ENCODE measurements around the gene SULT1A2. TPM values are rescaled to one million over a fixed set of nuclear protein-coding genes. Genes with fewer than 3 reads are reported as not detected.
"Not testable (repeated sequence)": the region's sequence is repeated elsewhere in the genome, so short reads cannot be mapped to it uniquely, and the experiment has no call there.

Gene SULT1A2
- total and polyA plus RNA-seq, 9 donors, result 0.13 to 1.6 (median 0.78) TPM

DNA sequence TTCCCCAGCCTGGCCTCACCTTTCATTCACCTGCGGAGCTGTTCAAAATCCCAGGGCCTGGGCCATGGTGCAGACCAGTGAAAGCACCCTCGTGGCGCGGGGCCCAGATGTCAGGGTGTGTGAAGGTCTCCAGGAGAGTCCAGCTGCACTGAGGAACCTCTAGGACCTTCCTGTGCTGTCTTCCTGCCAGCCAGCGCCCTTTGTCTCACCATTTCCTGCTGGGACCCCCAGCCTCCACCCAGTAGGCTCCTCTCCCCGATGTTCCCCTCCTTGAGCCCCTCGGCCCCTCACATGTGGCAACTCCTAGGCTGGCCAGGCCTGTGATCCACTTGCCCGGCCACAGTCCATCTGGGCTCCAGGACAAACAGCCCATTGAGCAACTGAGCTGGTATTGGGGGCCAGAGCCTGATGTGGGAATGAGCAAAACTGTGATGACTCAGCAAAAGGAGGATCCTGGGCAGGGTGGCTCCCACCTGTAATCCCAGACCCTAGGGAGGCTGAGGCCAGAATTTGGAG is 677 bp downstream of the SULT1A2 start:
- Histone ChIP-seq H3K36me3 (no peaks in the 10 kb centered on the region), H3K27ac (no peak overlapping the region), H3K4me1 (ENCODE audit: insufficient read depth) (peaks cover 4% of the 10 kb centered on the region), H3K27me3 (no peaks in the 10 kb centered on the region), H3K9me3 (no peaks in the 10 kb centered on the region), H3K4me3 (no peak overlapping the region)
- WGBS, 3 donors, result 82 to 84% (median 83%) methylated on average over 8 of the region's 8 CpGs
- DNase-seq, result no peak
- TF ChIP-seq, protein P1, sequence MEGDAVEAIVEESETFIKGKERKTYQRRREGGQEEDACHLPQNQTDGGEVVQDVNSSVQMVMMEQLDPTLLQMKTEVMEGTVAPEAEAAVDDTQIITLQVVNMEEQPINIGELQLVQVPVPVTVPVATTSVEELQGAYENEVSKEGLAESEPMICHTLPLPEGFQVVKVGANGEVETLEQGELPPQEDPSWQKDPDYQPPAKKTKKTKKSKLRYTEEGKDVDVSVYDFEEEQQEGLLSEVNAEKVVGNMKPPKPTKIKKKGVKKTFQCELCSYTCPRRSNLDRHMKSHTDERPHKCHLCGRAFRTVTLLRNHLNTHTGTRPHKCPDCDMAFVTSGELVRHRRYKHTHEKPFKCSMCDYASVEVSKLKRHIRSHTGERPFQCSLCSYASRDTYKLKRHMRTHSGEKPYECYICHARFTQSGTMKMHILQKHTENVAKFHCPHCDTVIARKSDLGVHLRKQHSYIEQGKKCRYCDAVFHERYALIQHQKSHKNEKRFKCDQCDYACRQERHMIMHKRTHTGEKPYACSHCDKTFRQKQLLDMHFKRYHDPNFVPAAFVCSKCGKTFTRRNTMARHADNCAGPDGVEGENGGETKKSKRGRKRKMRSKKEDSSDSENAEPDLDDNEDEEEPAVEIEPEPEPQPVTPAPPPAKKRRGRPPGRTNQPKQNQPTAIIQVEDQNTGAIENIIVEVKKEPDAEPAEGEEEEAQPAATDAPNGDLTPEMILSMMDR (IDR thresholded peaks at IDR 0.05), result no peak
- TF ChIP-seq EP300 (IDR thresholded peaks at IDR 0.05) (no peak), POLR2A (IDR thresholded peaks at IDR 0.05) (no peak)
- intact Hi-C loops (cut with DNase I), result no loop called here

DNA sequence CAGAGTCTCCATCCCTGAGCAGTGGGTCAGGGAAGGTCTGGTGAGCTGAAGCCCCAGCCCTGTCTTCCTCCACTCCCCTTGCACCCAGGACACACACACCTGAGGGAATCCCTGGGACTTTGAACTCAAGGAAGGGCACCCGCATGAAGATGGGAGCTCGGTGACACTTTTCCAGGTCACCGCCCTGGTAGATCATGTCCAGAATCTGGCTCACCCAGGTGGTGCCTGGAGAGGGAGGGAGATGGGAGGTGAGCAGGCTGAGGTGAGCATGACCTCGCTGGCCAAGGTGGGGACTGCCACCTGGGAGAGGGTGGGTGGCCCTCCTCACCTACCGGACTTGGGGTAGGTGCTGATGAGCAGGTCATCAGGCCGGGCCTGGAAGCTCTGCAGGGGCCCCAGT is 1.4 kb downstream of the SULT1A2 start:
- H3K4me1 ChIP-seq (ENCODE audit: insufficient read depth); H3K9me3 ChIP-seq; H3K4me3 ChIP-seq; H3K27me3 ChIP-seq; H3K36me3 ChIP-seq; H3K27ac ChIP-seq; DNase-seq; intact Hi-C loops (cut with DNase I): not testable (repeated sequence)
- 84 to 93% (median 91%) methylated on average over 6 of the region's 6 CpGs for WGBS, 3 donors

DNA sequence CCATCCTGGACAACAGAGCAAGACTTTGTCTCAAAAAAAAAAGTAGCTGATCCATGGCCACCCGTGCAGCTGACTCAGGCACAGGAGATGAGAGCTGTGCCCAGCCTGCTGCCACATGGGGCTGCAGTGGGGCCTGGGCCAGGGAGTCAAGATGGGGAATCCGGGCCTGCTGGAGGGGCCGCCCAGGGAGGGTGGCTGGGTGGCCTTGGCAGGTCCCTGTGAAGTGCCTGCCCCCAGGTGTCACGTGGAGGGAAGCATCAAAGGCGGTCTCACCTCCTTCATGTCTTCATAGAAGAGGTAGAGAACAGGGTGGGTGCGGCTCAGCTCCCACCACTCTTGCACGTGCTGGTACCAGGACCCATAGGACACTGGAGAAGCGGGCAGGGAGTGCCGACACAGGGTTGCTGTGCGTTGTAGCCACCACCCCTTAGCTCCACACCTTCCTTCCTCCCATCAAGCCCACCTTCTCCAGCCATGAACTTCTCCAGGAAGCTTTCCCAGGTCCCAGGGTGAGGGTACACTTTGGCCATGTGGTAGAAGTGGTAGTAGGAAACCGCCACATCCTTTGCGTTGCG is 3.8 kb downstream of the SULT1A2 start:
- Histone ChIP-seq H3K4me3 (no peak overlapping the region), H3K36me3 (no peaks in the 10 kb centered on the region), H3K4me1 (ENCODE audit: insufficient read depth) (peaks cover 4% of the 10 kb centered on the region), H3K27me3 (no peaks in the 10 kb centered on the region), H3K27ac (no peak overlapping the region), H3K9me3 (no peaks in the 10 kb centered on the region)
- DNase-seq, result no peak
- intact Hi-C loops (cut with DNase I), result no loop called here
- 86 to 88% (median 87%) methylated on average over 13 of the region's 13 CpGs for WGBS, 3 donors
- TF ChIP-seq EP300 (IDR thresholded peaks at IDR 0.05) (no peak), POLR2A (IDR thresholded peaks at IDR 0.05) (no peak)
- TF ChIP-seq, protein P1 (IDR thresholded peaks at IDR 0.05), result no peak

DNA sequence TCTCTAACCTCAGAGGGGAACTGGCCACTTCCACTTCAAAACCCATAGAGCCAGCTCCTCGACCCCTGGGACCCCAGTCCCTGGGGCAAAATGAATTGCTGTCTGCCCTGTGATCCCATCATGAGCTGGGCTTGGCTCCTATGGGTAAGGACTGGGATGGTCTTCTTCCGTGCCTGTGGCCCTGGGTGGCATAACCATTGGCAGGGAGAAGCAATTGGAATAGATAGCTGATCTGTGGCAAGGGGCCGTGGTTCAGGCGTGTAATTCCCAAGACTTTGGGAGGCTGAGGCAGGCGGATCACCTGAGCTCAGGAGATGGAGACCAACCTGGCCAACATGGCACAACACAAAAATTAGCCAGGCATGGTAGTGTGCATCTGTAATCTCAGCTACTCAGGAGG is 4.3 kb downstream of the SULT1A2 start:
- Histone ChIP-seq H3K27me3 (no peaks in the 10 kb centered on the region), H3K4me3 (no peak overlapping the region), H3K4me1 (ENCODE audit: insufficient read depth) (peaks cover 4% of the 10 kb centered on the region), H3K9me3 (no peaks in the 10 kb centered on the region), H3K27ac (no peak overlapping the region), H3K36me3 (no peaks in the 10 kb centered on the region)
- intact Hi-C loops (cut with DNase I), result no loop called here
- DNase-seq, result no peak
- TF ChIP-seq, protein P1 (IDR thresholded peaks at IDR 0.05), result no peak
- no peak for TF ChIP-seq EP300 (IDR thresholded peaks at IDR 0.05)
- no peak for TF ChIP-seq POLR2A (IDR thresholded peaks at IDR 0.05)
- 90 to 93% (median 92%) methylated on average over 5 of the region's 5 CpGs for WGBS, 3 donors

DNA sequence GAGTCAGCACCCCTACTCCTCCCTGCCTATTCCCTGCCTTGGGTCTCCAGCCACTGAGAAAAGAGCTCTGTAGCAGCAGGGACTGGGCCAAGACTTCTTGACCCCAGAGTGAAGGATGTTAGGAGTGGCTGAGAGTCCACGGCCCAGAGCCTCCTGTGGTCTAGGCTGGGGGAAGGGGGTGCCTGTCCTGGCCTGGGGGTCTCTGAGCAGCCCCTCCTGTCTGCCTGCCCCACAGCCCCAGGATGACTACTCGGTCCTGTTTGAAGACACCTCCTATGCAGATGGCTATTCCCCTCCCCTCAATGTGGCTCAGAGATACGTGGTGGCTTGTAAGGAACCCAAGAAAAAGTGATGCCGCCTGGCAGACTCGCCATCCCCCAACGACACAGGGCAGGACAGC is 5.5 kb downstream of the SULT1A2 start:
- whole genome bisulfite sequencing, 3 donors, result 84 to 86% (median 84%) methylated on average over 6 of the region's 6 CpGs

More for the DNA sequence above, 5.5 kb downstream of the SULT1A2 start:
- Histone ChIP-seq H3K27me3 (no peaks in the 10 kb centered on the region), H3K36me3 (no peaks in the 10 kb centered on the region), H3K9me3 (no peaks in the 10 kb centered on the region), H3K27ac (no peak overlapping the region), H3K4me1 (ENCODE audit: insufficient read depth) (no peaks in the 10 kb centered on the region), H3K4me3 (no peak overlapping the region)
- TF ChIP-seq, protein P1 (IDR thresholded peaks at IDR 0.05), result no peak
- TF ChIP-seq EP300 (IDR thresholded peaks at IDR 0.05), result no peak
- no peak for TF ChIP-seq POLR2A (IDR thresholded peaks at IDR 0.05)
- intact Hi-C loops (cut with DNase I), result no loop called here
- no peak for DNase-seq
